K562 (cell line): Measurements from ENCODE around the gene N4BP2. TPM values are rescaled to one million over a fixed set of nuclear protein-coding genes. Genes with fewer than 3 reads are reported as not detected.
A peak's percentile ranks its signal among the peaks of the same experiment; 100 is the strongest.

Experiments used
- CEBPB ChIP-seq: fragments of 450-650 bp; IDR thresholded peaks from 2 replicates; pipeline ENCODE4 v1.6.1; 2016; ENCODE audit warnings: missing genetic modification characterization, missing compliant biosample characterization
- CHCHD3 ChIP-seq: fragments of 250-450 bp; sonication (Bioruptor Pico); IDR thresholded peaks from 2 replicates; pipeline ENCODE4 v2.1.2; 2022; ENCODE audit warnings: mild to moderate bottlenecking
- NCOA1 ChIP-seq: fragments of 450-650 bp; IDR thresholded peaks from 2 replicates; pipeline ENCODE4 v1.6.1; 2016; ENCODE audit warnings: low read depth
- NFE2L1 ChIP-seq: fragments of 450-650 bp; IDR thresholded peaks from 2 replicates; pipeline ENCODE4 v1.6.1; 2016; ENCODE audit warnings: missing genetic modification characterization, low read depth, mild to moderate bottlenecking, missing compliant biosample characterization, moderate library complexity, borderline replicate concordance
- NFYB ChIP-seq: IDR thresholded peaks from 2 replicates; pipeline ENCODE4 v1.6.1; 2011; ENCODE audit warnings: mild to moderate bottlenecking, moderate library complexity; ENCODE audit not compliant: insufficient read length; ENCODE audit errors: extremely low read depth
- RBFOX2 ChIP-seq: fragments of 200-400 bp; formaldehyde crosslinking; IDR thresholded peaks from 2 replicates; pipeline ENCODE4 v1.6.1; 2017; ENCODE audit warnings: low read depth, mild to moderate bottlenecking, low read length, moderate library complexity
- RBM34 ChIP-seq: fragments of 200-400 bp; formaldehyde crosslinking; IDR thresholded peaks from 2 replicates; pipeline ENCODE4 v1.6.1; 2018; ENCODE audit warnings: low read length, borderline replicate concordance; ENCODE audit not compliant: insufficient read depth
- ZNF408 ChIP-seq: fragments of 250-450 bp; sonication (Bioruptor Pico); IDR thresholded peaks from 2 replicates; pipeline ENCODE4 v1.4.0; 2020; ENCODE audit warnings: low read depth, mild to moderate bottlenecking, moderate library complexity
- ZNF644 ChIP-seq: fragments of 200-800 bp; sonication (Bioruptor generic); IDR thresholded peaks from 2 replicates; pipeline ENCODE4 v1.6.1; 2016; ENCODE audit warnings: low read depth, missing genetic modification characterization, missing compliant biosample characterization
- polyA plus RNA-seq, 8 experiments: library from polyadenylated mRNA; depleted of rRNA in 4 of 8; stranded (reverse) in 5 of 8; unstranded in 3 of 8; fragments of >200 nt; fragmentation: Nextera tagmentation in 2 of 8; fragmentation: Illumina TruSeq in 1 of 8; extraction: Ambion mirVana in 2 of 8; extraction: Trizol in 1 of 8; gene quantifications; 2 replicates each; pipeline versions ENCODE4 v1.2.1 to v1.2.3, GENCODE V29; 2011 to 2014; ENCODE audit warnings: inconsistent platforms in 1 of 8, missing spikeins in 1 of 8
- total RNA-seq, 7 experiments: library from RNA; depleted of rRNA in 6 of 7; stranded (reverse); fragments of >200 nt in 6 of 7; fragmentation: Illumina TruSeq in 2 of 7; extraction: Trizol in 2 of 7; gene quantifications; 2 replicates each; pipeline versions ENCODE4 v1.2.1 to v1.2.3, GENCODE V29; 2011 to 2021; ENCODE audit warnings: low replicate concordance in 1 of 7
- TF ChIP-seq, protein P1 (sequence below), 2 experiments: fragments of 250-450 bp in 1 of 2; fragments of 450-650 bp in 1 of 2; sonication (Bioruptor Pico) in 1 of 2; IDR thresholded peaks; 2 replicates each; pipeline versions ENCODE4 v1.6.1 to v1.8.0; 2016 to 2021; ENCODE audit warnings: mild to moderate bottlenecking in 2 of 2, moderate library complexity in 2 of 2, missing compliant biosample characterization in 1 of 2, missing genetic modification characterization in 1 of 2
- TF ChIP-seq, protein P2 (sequence below): fragments of 200-800 bp; sonication (Bioruptor generic); IDR thresholded peaks from 2 replicates; pipeline ENCODE4 v1.6.1; 2016; ENCODE audit warnings: missing genetic modification characterization, missing compliant biosample characterization
- TF ChIP-seq, protein P3 (sequence below): fragments of 450-650 bp; IDR thresholded peaks from 2 replicates; pipeline ENCODE4 v1.6.1; 2016; ENCODE audit warnings: low read depth

Gene N4BP2
- total and polyA plus RNA-seq, 9 of the 15 experiments (the other 6 are each of a cell fraction or from before 2014, with no cell fraction given) = 2.7 to 12.6 (median 7.6) TPM

DNA sequence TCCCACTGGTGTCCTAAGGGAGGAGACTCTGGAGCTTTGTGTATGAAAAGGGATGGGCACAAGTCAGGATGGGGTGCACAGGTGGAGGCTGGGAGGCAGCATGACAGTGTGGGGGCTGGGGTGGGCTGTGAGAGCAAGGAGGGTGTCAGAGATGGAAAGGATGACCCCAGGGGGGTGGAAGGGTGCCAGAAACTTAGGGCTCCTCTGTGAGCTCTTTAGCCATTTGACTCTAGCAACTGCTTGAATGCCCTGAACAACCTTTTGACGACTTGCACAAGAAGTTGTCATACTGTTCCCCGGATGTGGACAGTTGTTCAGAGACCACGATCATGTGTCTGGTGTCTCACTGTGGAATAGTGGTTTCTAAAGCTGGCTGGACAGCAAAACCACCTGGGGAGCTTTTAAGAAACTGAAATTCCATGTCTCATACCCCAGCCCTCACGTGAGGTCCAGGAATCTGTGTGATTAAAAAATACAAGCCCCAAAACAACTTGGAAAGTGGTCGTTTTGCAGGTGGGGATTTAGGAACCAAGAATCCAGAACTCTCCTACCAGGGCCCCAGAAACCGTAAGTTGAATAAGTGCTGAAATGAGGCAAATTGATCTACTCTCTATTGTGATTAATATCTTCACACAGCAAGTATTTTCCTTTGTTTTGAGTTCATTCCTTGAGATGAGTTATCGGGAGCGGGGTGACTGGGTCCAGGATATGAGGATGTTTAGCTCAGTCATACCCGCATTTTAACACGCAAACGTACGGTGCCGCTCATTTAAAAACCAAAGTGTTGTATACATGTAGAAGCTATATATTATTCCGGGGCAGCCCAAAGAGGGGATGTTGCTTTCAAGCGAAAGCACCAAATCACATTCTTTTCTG, 143.6 kb downstream of the N4BP2 start (continued):
- TF ChIP-seq NFE2L1 (no peak), CEBPB (tag) (peak; percentile 57), ZNF408 (CRISPR knock-in tag) (no peak), RBM34 (no peak), CHCHD3 (CRISPR knock-in tag) (no peak), NCOA1 (no peak; the same call in 1 of the 2 replicates), NFYB (no peak), ZNF644 (tag) (no peak), RBFOX2 (peak; percentile 21; the same call in 1 of the 2 replicates)
- TF ChIP-seq, protein P1, sequence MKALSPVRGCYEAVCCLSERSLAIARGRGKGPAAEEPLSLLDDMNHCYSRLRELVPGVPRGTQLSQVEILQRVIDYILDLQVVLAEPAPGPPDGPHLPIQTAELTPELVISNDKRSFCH (CRISPR knock-in tag; IDR thresholded peaks at IDR 0.05) = no peak
- TF ChIP-seq, protein P1 (tag; IDR thresholded peaks at IDR 0.05) = peak; percentile 6; the same call in 1 of the 2 replicates
- TF ChIP-seq, protein P2, sequence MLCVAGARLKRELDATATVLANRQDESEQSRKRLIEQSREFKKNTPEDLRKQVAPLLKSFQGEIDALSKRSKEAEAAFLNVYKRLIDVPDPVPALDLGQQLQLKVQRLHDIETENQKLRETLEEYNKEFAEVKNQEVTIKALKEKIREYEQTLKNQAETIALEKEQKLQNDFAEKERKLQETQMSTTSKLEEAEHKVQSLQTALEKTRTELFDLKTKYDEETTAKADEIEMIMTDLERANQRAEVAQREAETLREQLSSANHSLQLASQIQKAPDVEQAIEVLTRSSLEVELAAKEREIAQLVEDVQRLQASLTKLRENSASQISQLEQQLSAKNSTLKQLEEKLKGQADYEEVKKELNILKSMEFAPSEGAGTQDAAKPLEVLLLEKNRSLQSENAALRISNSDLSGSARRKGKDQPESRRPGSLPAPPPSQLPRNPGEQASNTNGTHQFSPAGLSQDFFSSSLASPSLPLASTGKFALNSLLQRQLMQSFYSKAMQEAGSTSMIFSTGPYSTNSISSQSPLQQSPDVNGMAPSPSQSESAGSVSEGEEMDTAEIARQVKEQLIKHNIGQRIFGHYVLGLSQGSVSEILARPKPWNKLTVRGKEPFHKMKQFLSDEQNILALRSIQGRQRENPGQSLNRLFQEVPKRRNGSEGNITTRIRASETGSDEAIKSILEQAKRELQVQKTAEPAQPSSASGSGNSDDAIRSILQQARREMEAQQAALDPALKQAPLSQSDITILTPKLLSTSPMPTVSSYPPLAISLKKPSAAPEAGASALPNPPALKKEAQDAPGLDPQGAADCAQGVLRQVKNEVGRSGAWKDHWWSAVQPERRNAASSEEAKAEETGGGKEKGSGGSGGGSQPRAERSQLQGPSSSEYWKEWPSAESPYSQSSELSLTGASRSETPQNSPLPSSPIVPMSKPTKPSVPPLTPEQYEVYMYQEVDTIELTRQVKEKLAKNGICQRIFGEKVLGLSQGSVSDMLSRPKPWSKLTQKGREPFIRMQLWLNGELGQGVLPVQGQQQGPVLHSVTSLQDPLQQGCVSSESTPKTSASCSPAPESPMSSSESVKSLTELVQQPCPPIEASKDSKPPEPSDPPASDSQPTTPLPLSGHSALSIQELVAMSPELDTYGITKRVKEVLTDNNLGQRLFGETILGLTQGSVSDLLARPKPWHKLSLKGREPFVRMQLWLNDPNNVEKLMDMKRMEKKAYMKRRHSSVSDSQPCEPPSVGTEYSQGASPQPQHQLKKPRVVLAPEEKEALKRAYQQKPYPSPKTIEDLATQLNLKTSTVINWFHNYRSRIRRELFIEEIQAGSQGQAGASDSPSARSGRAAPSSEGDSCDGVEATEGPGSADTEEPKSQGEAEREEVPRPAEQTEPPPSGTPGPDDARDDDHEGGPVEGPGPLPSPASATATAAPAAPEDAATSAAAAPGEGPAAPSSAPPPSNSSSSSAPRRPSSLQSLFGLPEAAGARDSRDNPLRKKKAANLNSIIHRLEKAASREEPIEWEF = no peak
- TF ChIP-seq, protein P3, sequence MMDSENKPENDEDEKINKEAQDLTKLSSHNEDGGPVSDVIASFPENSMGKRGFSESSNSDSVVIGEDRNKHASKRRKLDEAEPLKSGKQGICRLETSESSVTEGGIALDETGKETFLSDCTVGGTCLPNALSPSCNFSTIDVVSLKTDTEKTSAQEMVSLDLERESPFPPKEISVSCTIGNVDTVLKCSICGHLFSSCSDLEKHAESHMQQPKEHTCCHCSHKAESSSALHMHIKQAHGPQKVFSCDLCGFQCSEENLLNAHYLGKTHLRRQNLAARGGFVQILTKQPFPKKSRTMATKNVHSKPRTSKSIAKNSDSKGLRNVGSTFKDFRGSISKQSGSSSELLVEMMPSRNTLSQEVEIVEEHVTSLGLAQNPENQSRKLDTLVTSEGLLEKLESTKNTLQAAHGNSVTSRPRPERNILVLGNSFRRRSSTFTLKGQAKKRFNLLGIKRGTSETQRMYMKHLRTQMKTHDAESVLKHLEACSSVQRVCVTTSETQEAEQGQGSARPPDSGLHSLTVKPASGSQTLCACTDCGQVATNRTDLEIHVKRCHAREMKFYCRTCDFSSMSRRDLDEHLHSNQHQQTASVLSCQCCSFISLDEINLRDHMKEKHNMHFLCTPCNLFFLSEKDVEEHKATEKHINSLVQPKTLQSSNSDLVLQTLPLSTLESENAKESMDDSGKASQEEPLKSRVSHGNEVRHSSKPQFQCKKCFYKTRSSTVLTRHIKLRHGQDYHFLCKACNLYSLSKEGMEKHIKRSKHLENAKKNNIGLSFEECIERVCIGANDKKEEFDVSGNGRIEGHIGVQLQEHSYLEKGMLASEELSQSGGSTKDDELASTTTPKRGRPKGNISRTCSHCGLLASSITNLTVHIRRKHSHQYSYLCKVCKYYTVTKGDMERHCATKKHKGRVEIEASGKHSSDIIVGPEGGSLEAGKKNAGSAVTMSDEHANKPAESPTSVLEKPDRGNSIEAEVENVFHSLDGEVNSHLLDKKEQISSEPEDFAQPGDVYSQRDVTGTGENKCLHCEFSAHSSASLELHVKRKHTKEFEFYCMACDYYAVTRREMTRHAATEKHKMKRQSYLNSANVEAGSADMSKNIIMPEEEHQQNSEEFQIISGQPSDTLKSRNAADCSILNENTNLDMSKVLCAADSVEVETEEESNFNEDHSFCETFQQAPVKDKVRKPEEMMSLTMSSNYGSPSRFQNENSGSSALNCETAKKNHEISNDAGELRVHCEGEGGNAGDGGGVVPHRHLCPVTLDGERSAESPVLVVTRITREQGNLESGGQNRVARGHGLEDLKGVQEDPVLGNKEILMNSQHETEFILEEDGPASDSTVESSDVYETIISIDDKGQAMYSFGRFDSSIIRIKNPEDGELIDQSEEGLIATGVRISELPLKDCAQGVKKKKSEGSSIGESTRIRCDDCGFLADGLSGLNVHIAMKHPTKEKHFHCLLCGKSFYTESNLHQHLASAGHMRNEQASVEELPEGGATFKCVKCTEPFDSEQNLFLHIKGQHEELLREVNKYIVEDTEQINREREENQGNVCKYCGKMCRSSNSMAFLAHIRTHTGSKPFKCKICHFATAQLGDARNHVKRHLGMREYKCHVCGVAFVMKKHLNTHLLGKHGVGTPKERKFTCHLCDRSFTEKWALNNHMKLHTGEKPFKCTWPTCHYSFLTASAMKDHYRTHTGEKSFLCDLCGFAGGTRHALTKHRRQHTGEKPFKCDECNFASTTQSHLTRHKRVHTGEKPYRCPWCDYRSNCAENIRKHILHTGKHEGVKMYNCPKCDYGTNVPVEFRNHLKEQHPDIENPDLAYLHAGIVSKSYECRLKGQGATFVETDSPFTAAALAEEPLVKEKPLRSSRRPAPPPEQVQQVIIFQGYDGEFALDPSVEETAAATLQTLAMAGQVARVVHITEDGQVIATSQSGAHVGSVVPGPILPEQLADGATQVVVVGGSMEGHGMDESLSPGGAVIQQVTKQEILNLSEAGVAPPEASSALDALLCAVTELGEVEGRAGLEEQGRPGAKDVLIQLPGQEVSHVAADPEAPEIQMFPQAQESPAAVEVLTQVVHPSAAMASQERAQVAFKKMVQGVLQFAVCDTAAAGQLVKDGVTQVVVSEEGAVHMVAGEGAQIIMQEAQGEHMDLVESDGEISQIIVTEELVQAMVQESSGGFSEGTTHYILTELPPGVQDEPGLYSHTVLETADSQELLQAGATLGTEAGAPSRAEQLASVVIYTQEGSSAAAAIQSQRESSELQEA = no peak
